ENCODE data around the gene SLC6A3.
"Not testable (repeated sequence)": the region's sequence is repeated elsewhere in the genome, so short reads cannot be mapped to it uniquely, and the experiment has no call there.

The SLC6A3 gene

DNA sequence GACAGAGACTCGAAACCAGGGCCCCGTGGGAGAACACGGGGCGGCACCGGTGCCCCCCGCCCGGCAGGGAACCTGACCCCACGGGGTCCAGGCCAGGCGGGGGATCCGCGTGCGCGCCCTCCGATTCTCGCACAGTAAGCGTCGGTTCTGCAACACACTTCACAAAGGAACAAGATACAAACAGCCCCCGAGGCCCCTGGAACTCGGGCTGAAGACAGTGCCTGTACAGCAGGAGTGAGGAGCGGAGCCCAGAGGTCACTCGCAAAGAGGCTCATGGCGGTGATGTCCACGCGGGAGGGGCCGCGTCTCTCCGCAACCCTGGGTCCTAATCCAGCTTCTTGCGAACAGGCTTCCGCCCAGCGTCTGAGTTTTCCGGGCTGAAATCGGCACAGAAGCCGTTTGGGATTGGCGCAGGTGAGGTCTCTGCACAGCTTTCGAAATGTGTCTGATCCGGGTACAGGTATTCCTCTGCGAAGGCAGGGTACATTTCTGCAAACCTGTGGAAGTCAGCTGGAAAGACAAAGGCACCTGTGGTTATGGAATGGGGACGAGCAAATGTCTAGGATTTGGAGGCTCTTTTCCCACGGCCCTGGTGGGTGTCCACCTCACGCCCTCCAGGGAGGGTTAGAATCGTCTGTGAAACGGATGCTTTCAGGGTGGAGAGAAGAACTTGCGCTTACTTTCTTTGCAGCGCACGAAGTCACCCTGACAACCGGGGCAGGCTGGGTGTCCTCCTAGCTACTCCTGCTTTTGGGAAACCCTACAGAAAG is 18.3 kb upstream of the SLC6A3 start:
- no peak for DNase-seq

DNA sequence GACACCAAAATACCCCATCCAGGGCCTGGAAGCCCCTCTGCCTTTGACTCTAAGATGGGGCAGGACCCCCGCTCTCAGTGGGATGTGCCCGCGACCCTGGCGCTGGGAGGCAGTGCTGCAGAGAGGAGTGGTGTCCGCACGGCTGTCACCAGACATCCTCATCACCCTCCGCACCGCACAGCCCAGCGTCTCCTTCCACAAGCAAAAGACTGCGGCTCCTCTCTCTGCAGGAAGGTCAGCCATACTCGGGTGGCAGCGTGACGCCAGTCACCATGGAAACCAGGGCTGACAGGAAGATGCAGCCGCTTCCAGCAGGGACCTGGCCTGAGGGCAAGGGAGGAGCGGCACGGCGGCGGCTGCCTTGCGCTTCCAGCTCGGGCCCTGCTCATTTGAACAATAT is 17.1 kb upstream of the SLC6A3 start:
- no peak for DNase-seq

DNA sequence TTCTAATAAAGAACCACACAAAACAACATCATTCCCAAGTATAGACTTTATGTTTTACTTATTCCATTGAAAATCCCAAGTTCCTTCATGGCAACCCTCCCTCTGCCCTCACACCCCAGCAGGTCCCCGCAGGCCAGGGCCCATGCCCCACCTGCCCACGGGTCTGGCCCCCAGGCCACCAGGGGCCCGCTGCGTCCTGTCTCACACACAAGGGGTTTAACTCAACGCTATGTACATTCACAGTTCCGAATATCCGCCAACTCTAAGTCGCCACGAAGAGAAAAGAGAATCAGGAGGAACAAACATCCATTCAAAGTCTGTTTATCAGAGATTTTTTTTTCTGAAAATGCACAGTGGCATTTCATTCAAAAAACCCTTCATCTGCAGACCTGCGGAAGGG is 16.2 kb upstream of the SLC6A3 start:
- no peak for DNase-seq

DNA sequence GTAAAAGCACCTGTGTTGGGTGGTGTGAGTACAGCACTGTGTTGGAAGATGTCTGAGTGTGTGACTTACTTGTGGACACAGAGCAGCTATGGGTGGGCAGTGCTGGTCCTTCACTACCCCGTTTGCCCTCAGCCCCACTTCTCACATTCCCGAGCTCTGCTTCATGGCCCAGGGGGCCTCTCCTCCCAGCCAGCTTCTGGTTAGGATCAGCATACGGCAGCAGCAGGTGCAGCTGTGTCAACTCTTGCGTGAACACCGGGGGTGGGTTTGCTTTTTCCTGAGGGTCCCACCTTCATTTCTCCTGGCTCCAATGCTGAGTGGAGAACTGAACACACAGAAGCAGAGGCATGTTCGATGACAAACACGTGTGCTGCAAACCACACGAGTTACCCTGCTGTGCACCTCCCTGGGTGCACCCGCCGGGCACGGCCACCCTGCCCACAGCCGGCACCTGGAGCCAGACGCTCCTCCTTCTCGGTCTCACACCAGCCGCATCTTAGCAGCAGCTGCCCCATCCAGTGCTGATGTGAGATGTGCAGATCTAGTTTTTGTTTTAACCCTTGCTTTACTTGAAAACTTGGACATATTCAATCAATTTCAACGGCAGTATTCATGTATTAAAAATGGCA is 14.9 kb upstream of the SLC6A3 start:
- no peak for DNase-seq

GRCh38 chr5:1459435-1459834 is 14.2 kb upstream of the SLC6A3 start:
- not testable (repeated sequence) for DNase-seq

DNA sequence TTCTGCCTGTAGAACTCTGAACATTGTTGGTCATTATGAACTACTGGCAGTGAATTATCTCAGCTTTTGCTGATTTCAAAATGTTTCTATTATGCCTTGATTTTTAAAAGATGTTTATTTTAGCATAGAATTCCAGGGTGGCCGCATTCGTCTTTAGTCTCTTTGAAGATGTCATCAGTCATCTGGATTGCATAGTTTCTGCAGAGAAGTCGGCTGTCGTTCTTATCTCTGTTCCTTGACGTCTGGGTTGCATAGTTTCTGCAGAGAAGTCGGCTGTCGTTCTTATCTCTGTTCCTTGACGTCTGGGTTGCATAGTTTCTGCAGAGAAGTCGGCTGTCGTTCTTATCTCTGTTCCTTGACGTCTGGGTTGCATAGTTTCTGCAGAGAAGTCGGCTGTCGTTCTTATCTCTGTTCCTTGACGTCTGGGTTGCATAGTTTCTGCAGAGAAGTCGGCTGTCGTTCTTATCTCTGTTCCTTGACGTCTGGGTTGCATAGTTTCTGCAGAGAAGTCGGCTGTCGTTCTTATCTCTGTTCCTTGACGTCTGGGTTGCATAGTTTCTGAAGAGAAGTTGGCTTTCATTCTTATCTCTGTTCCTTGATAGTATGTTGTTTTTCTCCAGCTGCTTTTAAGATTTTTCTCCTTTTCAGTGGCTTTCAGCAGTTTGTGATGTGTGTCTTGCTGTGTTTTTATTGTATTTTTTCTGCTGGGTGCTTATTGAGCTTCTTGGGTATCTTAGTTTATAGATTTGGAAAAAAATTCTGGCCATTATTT is 11.1 kb upstream of the SLC6A3 start:
- DNase-seq, result not testable (repeated sequence)

- DNase-seq, result no peak
These were observed 8.4 kb upstream of the SLC6A3 start for GRCh38 chr5:1453613-1454012.

DNA sequence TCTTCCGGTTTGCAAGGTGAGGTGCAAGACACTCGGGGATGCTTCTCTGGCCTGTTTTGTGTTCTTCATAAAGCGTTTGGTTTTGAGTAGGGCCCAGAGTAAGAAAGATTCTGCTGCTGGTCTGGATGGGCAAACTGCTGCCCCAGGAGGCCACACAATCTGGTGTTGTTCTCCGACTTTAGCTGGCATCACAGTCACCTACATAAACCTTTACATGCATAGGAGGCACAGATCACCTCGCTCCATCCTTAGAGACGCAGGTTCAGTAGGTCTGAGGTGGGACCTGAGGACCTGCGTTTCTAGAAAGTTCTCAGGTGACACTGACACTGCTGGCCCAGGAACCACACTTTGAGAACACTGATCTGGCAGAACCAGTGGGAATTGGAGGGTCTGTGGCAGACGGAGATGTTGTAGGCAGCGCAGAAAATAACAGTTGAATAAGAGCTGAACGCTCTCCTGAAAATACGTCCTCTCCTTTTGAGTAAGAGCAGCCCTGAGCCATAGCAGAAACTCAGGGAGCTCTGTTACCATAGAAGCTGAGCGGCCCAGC is 3.9 kb upstream of the SLC6A3 start:
- DNase-seq, result no peak

DNA sequence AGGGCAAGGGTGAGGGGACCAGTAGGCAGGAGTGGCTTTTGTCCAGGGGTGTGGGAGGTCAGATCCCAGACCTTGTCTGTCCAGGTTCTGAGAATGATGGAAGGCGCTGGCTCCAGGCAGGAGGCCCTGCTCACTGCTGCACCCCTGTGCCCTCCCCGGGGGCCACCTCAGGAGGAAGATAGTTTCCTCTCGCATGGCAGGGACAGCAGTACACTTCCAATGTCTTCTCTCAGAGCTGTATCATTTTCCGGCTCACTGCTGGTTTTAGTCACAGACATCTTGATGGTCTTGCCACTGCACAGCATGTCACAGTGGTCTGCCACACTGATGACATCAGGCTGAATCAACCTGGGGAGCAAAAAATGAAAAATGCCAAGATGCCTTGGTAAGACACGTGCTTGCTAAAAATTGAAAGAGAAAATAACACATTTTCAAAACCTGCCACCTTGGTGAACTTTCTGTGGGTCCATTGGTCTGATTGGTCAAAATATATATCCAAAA is 3.3 kb upstream of the SLC6A3 start:
- no peak for DNase-seq

- no peak for DNase-seq
These were observed 2.6 kb upstream of the SLC6A3 start for GRCh38 chr5:1447671-1448361.

- no peak for DNase-seq
These were observed 1.5 kb upstream of the SLC6A3 start for GRCh38 chr5:1446602-1447343.

DNA sequence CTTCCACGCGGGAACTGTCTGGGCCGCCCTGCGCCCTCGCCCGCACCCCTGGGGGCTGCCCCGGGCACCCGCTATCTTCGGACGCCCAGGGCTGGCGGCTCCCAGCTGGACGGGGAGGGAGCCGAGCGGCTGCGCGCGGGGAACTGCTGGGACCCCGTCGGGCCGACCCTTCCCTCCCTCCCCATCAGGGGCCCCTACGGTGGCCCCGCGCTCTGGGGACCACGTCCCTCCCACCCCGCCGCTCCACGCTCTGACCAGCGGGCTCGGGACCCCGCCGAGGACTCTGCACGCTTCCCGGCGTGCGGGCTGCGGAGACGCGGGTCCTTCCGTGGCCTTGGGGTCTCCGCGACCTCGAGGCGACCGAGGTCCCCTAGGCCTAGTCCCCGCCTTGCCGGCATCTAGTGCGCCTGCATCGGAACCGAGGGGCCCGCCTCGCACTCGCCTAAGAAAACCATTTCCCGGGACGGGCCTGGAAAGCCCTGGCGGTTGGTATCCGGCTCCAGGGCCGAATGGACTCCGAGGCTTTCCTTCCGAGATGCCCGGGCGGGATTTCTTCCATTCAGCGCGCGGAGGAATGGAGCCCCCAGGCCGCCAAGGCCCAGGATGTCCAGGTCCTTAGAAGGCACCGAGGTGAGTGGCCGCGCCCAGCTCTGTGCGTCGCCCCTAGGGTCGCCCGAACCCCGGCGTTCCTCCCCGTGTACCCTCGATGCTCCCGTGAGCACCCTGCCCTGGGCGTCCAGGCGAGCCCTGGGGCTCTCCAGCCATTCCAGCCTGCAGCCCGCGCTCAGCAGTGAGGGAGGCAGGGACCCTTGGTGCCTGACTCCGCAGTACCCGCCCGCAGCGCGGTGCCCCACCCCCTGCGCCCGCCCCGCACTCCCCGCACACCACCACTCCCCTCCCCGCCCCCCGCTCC is 705 bp upstream of the SLC6A3 start:
- no peak for DNase-seq

GRCh38 chr5:1444361-1445189 is 665 bp downstream of the SLC6A3 start:
- no peak for DNase-seq

DNA sequence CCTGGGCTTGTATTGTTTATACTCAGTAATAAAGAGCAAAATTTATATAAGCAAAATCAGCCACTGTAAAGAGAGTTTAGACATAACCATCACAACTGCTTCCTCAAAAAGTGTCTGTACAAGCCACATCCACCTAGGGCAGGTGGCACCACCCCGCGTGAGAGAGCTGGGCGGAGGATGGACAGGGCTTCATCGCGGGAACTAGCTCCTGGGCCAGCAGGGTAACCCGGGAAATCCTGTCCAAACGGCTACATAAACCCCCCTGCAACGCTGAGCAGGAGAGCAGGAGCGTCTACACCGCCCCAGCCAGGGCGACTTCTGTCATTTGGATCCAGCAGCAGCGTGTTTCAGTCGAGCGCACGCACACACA is 1.3 kb downstream of the SLC6A3 start:
- DNase-seq, result no peak

DNA sequence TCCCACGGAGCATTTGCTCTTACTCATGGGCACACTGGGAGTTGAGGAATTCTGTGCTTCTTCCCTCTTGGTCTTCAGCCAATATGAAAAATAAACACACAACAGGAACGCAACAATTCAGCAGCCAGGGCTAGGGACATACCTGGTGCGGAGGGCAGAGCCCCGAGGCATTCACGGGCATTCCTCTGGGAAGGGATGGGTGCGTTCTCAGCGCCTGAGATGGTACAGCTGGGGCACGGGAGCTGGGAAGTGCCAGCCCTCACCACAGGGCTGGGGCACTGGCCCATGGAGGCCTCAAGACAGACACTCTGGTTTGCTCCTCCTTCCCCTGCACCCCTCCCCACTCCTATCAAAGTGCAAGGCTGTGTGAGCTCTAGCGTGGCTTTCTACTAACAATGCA is 2.1 kb downstream of the SLC6A3 start:
- DNase-seq, result no peak

GRCh38 chr5:1442222-1443145 is 2.8 kb downstream of the SLC6A3 start:
- no peak for DNase-seq

- DNase-seq, result no peak
These were observed 3.9 kb downstream of the SLC6A3 start for GRCh38 chr5:1441166-1441865.

DNA sequence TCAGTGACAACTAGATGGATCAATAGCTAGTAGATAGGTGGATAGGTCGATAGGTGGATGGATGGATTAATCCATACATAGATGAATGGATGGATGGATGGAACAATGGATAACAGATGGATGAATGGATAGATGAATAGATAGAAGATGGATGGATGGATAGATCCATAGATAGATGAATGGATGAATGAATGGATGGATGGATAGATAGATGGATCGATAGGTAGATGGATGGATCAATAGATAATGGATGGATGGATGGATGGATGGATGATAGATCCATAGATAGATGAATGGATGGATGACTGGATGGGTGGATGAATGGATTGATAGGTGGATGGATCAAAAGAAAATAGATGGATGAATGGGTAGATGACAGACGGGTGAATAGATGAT is 5.1 kb downstream of the SLC6A3 start:
- DNase-seq, result no peak
